ENCODE measurements around the gene ABHD12. TPM values are rescaled to one million over a fixed set of nuclear protein-coding genes. Genes with fewer than 3 reads are reported as not detected.

Gene ABHD12
- total RNA-seq, 3 donors from 2014 or later, result 26.9 to 67.7 (median 53.4) TPM

- H3K9me3 ChIP-seq, result no peaks in the 10 kb centered on the region
- DNase-seq (ENCODE audit: low spot score in 2 of 2), result no peak
- no peaks in the 10 kb centered on the region for H3K27me3 ChIP-seq
- H3K36me3 ChIP-seq, result no peaks in the 10 kb centered on the region
- intact Hi-C loops (cut with DNase I; ENCODE audit: low total_unique reads), result no loop called here
- no peak overlapping the region for H3K27ac ChIP-seq
- no peak for TF ChIP-seq POLR2A (IDR thresholded peaks at IDR 0.05)
- TF ChIP-seq, protein P1, sequence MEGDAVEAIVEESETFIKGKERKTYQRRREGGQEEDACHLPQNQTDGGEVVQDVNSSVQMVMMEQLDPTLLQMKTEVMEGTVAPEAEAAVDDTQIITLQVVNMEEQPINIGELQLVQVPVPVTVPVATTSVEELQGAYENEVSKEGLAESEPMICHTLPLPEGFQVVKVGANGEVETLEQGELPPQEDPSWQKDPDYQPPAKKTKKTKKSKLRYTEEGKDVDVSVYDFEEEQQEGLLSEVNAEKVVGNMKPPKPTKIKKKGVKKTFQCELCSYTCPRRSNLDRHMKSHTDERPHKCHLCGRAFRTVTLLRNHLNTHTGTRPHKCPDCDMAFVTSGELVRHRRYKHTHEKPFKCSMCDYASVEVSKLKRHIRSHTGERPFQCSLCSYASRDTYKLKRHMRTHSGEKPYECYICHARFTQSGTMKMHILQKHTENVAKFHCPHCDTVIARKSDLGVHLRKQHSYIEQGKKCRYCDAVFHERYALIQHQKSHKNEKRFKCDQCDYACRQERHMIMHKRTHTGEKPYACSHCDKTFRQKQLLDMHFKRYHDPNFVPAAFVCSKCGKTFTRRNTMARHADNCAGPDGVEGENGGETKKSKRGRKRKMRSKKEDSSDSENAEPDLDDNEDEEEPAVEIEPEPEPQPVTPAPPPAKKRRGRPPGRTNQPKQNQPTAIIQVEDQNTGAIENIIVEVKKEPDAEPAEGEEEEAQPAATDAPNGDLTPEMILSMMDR (IDR thresholded peaks at IDR 0.05), result no peak
- TF ChIP-seq POLR2AphosphoS5 (IDR thresholded peaks at IDR 0.05), result no peak
- H3K4me3 ChIP-seq, result no peak overlapping the region
- no peaks in the 10 kb centered on the region for H3K4me1 ChIP-seq
Observed at GRCh38 chr20:25376886-25377285, 13.7 kb downstream of the ABHD12 start.

GRCh38 chr20:25376236-25376635 is 14.4 kb downstream of the ABHD12 start:
- Histone ChIP-seq H3K27ac (no peak overlapping the region), H3K9me3 (no peaks in the 10 kb centered on the region), H3K27me3 (no peaks in the 10 kb centered on the region), H3K4me1 (no peaks in the 10 kb centered on the region), H3K4me3 (no peak overlapping the region), H3K36me3 (no peaks in the 10 kb centered on the region)
- no peak for TF ChIP-seq POLR2A (IDR thresholded peaks at IDR 0.05)
- TF ChIP-seq, protein P1 (IDR thresholded peaks at IDR 0.05), result no peak
- no peak for TF ChIP-seq POLR2AphosphoS5 (IDR thresholded peaks at IDR 0.05)
- DNase-seq (ENCODE audit: low spot score in 2 of 2), result no peak
- intact Hi-C loops (cut with DNase I; ENCODE audit: low total_unique reads), result no loop called here

- H3K4me3 ChIP-seq, result no peak overlapping the region
- H3K27me3 ChIP-seq, result no peaks in the 10 kb centered on the region
- H3K27ac ChIP-seq, result no peak overlapping the region
- H3K36me3 ChIP-seq, result no peaks in the 10 kb centered on the region
- H3K9me3 ChIP-seq, result no peaks in the 10 kb centered on the region
- no peak for DNase-seq (ENCODE audit: low spot score in 2 of 2)
- H3K4me1 ChIP-seq, result no peaks in the 10 kb centered on the region
- intact Hi-C loops (cut with DNase I; ENCODE audit: low total_unique reads), result no loop called here
- TF ChIP-seq, protein P1 (IDR thresholded peaks at IDR 0.05), result no peak
- TF ChIP-seq POLR2AphosphoS5 (IDR thresholded peaks at IDR 0.05), result no peak
- no peak for TF ChIP-seq POLR2A (IDR thresholded peaks at IDR 0.05)
Observed at GRCh38 chr20:25374842-25375241, 15.8 kb downstream of the ABHD12 start.

DNA sequence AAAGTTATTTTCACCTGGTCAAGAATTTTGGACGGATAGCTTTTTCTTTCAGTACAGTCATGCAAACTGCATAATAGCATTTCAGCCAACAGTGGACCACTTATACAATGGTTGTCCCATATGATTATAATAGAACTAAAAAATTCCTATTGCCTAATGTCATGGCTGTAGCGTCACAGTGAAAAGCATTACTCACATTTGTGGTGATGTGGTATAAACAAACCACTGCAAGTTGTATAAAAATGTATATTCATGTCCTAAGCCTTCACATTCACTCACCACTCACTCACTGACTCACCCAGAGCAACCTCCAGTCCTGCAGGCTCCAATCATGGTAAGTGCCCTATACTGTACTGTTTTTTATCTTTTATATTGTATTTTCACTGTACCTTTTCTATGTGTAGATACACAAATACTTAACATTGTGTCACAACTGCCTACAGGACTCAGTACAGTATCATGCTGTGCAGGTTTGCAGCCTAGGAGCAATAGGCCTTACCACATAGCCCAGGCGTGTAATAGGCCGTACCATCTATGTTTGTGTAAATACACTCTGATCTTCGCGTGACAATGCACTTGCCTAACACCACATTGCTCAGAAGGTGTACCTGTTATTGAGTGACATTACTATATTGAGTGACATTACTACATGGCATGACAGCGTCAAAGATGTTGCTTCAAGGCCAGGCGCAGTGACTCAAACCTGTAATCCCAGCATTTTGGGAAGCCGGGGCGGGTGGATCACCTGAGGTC is 17.9 kb downstream of the ABHD12 start:
- intact Hi-C loops (cut with DNase I; ENCODE audit: low total_unique reads), result no loop called here
- H3K36me3 ChIP-seq, result no peaks in the 10 kb centered on the region
- no peak overlapping the region for H3K4me3 ChIP-seq
- no peaks in the 10 kb centered on the region for H3K4me1 ChIP-seq
- H3K9me3 ChIP-seq, result no peaks in the 10 kb centered on the region
- DNase-seq (ENCODE audit: low spot score in 2 of 2), result no peak
- H3K27me3 ChIP-seq, result no peaks in the 10 kb centered on the region
- H3K27ac ChIP-seq, result no peak overlapping the region
- TF ChIP-seq, protein P1 (IDR thresholded peaks at IDR 0.05), result no peak
- no peak for TF ChIP-seq POLR2AphosphoS5 (IDR thresholded peaks at IDR 0.05)

DNA sequence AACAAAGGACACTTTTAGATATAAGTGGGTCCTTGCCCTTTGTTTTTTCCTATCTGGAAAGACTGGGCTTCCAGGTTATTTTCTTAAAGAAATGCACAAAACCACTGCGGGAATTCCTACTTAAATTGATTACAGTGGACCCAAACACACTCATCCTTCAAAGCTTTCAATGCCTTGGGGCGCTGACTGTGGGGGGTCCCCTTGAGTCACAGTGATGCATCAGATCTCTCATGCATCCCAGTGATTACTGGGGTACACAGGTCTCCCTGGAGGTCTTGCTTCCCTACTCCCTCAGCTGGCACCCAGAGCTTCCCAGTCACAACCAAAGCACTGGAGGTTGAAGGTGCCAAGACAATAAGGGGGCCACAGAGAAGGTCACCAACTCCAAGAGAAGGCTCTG is 20.7 kb downstream of the ABHD12 start:
- TF ChIP-seq POLR2AphosphoS5 (IDR thresholded peaks at IDR 0.05), result no peak
- Histone ChIP-seq H3K4me1 (no peaks in the 10 kb centered on the region), H3K4me3 (no peak overlapping the region), H3K27ac (no peak overlapping the region), H3K36me3 (no peaks in the 10 kb centered on the region), H3K27me3 (no peaks in the 10 kb centered on the region), H3K9me3 (no peaks in the 10 kb centered on the region)
- intact Hi-C loops (cut with DNase I; ENCODE audit: low total_unique reads), result no loop called here
- no peak for DNase-seq (ENCODE audit: low spot score in 2 of 2)
